ENCODE measurements around the gene SERGEF.

- TF ChIP-seq CTCF (IDR thresholded peaks at IDR 0.05), result no peak
- TF ChIP-seq POLR2A (IDR thresholded peaks at IDR 0.05), result no peak
- no peak for TF ChIP-seq POLR2AphosphoS5 (IDR thresholded peaks at IDR 0.05)
These were observed 151.7 kb downstream of the SERGEF start for GRCh38 chr11:17861036-17861755.

Data from prostate gland (tissue), 2 donors.